PFSK-1 (cell line): ENCODE data around the gene TBC1D24.

ENCODE experiments used
- FOXP2 ChIP-seq: optimal IDR thresholded peaks from 2 replicates; pipeline ENCODE3; 2011; ENCODE audit warnings: borderline replicate concordance, control low read depth, inconsistent platforms; ENCODE audit not compliant: insufficient read depth; ENCODE audit errors: extremely low read length, extremely low read depth
- POLR2AphosphoS5 ChIP-seq: IDR thresholded peaks from 2 replicates; pipeline ENCODE4 v1.6.1; 2012; ENCODE audit warnings: low read depth, mild to moderate bottlenecking, control low read depth, low read length, moderate library complexity
- SIN3A ChIP-seq: IDR thresholded peaks from 2 replicates; pipeline ENCODE4 v1.6.1; 2012; ENCODE audit warnings: mild to moderate bottlenecking, low read length, moderate library complexity, borderline replicate concordance; ENCODE audit not compliant: insufficient read depth
- TAF1 ChIP-seq: IDR thresholded peaks from 2 replicates; pipeline ENCODE4 v1.6.1; 2012; ENCODE audit warnings: low read length, control low read depth, borderline replicate concordance; ENCODE audit not compliant: insufficient read depth
- TF ChIP-seq, protein P1 (sequence below), 2 experiments: IDR thresholded peaks; 2 replicates each; pipeline versions ENCODE4 v1.6.1 to v1.8.0; 2011 to 2012; ENCODE audit warnings: low read depth in 2 of 2, low read length in 2 of 2, control low read depth in 1 of 2, inconsistent platforms in 1 of 2, mild to moderate bottlenecking in 1 of 2, moderate library complexity in 1 of 2; ENCODE audit not compliant: insufficient read depth in 1 of 2

The TBC1D24 gene

DNA sequence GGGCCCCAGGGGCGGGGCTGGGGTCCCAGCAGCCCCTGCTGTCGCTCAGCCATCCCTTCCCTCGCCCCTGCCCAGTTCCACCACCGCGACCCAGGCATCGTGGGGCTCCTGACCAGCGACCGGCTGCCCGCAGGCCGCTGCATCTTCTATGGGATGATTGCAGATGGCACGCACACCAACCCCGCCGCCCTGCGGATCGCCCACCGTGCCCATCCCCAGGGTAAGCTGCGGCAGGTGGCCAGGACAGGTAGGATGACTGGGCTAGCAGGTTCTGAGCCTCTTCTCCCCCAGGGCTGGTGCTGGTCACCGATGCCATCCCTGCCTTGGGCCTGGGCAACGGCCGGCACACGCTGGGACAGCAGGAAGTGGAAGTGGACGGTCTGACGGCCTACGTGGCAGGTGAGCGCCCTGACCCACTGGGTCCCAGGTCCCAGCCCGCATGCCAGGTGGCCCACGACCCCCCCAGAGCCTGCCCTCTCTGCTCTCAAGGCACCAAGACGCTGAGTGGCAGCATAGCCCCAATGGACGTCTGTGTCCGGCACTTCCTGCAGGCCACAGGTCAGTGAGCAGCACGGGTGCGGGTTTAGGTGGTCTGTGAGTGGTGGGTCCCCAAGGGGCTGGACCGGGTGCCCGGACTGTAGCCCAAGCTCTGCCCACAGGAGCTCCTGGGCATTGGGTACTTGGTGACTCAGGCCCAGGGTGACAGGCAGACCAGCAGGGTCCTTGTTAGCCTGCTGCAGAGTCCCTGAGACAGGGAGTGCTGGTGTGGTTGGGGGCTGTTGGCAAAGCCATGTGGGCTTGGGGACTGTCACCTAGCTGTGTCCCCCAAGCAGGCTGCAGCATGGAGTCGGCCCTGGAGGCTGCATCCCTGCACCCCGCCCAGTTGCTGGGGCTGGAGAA lies 53.5 kb downstream of the TBC1D24 start:
- TF ChIP-seq FOXP2, result no peak
- TF ChIP-seq, protein P1, sequence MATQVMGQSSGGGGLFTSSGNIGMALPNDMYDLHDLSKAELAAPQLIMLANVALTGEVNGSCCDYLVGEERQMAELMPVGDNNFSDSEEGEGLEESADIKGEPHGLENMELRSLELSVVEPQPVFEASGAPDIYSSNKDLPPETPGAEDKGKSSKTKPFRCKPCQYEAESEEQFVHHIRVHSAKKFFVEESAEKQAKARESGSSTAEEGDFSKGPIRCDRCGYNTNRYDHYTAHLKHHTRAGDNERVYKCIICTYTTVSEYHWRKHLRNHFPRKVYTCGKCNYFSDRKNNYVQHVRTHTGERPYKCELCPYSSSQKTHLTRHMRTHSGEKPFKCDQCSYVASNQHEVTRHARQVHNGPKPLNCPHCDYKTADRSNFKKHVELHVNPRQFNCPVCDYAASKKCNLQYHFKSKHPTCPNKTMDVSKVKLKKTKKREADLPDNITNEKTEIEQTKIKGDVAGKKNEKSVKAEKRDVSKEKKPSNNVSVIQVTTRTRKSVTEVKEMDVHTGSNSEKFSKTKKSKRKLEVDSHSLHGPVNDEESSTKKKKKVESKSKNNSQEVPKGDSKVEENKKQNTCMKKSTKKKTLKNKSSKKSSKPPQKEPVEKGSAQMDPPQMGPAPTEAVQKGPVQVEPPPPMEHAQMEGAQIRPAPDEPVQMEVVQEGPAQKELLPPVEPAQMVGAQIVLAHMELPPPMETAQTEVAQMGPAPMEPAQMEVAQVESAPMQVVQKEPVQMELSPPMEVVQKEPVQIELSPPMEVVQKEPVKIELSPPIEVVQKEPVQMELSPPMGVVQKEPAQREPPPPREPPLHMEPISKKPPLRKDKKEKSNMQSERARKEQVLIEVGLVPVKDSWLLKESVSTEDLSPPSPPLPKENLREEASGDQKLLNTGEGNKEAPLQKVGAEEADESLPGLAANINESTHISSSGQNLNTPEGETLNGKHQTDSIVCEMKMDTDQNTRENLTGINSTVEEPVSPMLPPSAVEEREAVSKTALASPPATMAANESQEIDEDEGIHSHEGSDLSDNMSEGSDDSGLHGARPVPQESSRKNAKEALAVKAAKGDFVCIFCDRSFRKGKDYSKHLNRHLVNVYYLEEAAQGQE (IDR thresholded peaks at IDR 0.05; ENCODE audit: insufficient read depth in 1 of 2, low read depth in 2 of 2, low read length in 2 of 2), result no peak
- TF ChIP-seq TAF1, result no peak
- no peak for TF ChIP-seq SIN3A
- no peak for TF ChIP-seq POLR2AphosphoS5

DNA sequence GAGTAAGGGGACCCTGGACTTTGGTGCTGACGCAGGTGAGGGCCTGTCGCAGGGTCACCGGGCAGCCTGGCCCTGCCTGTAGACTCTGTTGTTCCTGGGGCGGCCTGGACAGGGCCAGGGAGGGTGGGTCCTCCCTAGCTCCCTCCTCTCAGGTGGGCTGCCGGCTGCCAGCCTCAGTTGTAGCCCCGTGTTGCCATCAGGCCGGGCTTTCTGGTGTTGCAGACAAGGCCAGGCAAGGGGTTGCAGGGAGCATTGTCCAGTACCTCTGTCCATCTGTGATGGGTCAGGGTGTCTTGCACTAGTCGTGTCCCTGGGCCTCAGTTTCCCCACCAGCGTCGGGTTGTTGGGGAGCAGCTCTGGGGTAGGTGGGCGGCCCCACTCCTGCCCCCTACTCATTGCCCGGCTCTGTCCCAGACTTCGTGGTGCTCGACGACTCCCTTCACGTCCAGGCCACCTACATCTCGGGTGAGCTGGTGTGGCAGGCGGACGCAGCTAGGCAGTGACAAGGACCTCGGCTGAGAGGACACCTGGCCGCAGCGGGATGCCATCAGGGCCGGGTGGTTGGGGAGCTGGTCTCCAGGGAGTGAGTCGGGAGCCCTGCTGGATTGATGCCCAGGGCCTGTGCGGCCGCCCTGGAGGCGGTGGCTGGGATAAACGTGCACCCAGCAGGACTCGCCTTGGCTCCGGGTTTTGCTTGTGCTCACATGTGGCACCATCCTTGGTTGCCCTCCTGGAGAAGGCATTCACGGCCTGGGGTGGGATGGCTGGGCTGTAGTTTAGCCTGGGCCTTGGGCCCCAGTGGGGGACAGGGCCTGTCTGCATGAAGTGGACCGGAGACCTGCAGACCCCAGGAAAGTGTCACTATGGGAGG lies 54.4 kb downstream of the TBC1D24 start:
- TF ChIP-seq TAF1 (no peak), FOXP2 (no peak), POLR2AphosphoS5 (no peak), SIN3A (no peak)
- TF ChIP-seq, protein P1 (IDR thresholded peaks at IDR 0.05; ENCODE audit: insufficient read depth in 1 of 2, low read depth in 2 of 2, low read length in 2 of 2), result no peak

DNA sequence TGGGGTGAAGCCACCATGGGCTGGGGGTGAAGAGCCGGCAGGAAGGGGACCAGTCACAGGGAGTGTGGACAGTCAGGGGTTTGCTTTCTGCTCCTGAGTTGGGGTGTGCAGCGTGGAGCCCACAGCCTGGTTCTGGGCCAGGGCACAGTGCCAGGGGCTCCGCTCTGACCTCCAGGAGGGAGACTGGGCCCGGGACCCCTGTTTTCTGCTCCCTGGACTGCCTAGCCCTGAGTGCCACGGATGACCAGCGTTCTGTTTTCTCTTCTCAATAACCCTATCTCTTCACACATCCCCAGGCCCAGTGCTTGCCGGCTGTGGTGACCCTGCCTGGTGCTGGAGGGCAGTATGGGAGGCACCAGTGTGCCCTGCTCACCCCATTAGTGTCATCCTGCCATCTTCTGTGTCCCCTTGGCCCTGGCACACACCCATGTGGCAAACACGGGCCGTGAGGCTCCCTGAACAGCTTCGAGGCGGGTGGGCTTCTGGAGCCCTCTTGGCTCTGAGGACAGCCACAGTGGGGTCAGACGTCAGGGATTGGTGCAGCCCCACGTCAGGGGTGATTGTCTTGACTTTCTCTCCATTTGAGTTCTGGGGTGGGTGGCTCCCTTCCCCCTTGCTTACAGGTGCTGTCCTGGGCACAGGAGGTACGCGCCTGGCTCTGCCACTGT lies 55.2 kb downstream of the TBC1D24 start:
- TF ChIP-seq TAF1 (no peak), FOXP2 (no peak), SIN3A (no peak), POLR2AphosphoS5 (no peak; the same call in 1 of the 2 replicates)
- TF ChIP-seq, protein P1 (IDR thresholded peaks at IDR 0.05; ENCODE audit: insufficient read depth in 1 of 2, low read depth in 2 of 2, low read length in 2 of 2), result no peak

DNA sequence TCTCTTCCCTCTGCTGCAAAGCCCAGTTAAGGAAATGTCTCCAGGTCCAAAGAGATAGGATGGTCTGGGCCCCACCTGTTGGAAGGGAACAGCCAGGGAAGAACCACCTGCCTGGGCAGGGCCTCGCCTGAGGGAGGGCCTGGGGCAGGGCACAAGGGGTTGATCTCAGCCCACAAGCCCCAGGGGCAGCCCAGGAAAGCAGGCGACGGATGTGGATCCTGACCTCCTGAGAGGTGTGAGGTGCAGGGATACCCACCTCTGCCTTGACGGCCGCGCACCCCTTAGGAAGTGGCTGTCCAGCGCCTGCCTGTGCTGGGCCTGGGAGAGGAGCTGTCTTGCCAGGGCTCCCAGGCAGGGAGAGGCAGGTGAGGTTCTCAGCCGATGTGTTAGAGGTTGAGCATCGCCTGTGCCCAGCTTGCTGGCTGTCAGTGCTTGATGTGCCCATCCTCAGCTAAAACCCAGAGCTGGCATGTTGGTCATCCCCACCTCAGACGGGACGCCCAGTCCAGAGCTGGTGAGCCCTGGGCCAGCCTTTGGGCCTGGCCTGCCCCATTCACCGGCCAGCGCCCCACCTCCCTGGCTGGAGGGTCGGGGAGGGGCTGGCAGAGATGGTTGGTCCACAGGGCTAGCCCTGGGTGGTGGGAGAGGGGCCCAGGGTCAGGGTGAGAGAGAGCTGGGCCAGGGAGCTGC lies 55.8 kb downstream of the TBC1D24 start:
- TF ChIP-seq, protein P1 (IDR thresholded peaks at IDR 0.05; ENCODE audit: insufficient read depth in 1 of 2, low read depth in 2 of 2, low read length in 2 of 2), result no peak
- TF ChIP-seq SIN3A (no peak), TAF1 (no peak), POLR2AphosphoS5 (no peak; the same call in 1 of the 2 replicates), FOXP2 (no peak)
